GM21619 (cell line): ENCODE measurements around the gene BRD9.
"Not testable (repeated sequence)": the region's sequence is repeated elsewhere in the genome, so short reads cannot be mapped to it uniquely, and the experiment has no call there.

ENCODE experiments used
- ATAC-seq: cut with Tn5 transposase; IDR thresholded peaks from one replicate; pipeline ENCODE4 v1.9.1; 2021; ENCODE audit not compliant: unreplicated experiment

The BRD9 gene

DNA sequence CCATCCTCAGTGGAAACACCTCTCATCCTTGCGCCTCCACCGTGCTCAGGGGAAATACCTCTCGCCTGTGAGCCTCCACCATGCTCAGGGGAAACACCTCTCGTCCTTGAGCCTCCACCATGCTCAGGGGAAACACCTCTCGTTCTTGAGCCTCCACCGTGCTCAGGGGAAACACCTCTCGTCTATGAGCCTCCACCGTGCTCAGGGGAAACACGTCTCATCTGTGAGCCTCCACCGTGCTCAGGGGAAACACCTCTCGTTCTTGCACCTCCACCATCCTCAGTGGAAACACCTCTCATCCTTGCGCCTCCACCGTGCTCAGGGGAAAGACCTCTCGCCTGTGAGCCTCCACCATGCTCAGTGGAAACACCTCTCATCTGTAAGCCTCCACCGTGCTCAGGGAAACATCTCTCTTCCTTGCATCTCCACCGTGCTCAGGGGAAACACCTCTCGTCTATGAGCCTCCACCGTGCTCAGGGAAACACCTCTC lies 46.0 kb downstream of the BRD9 start:
- not testable (repeated sequence) for ATAC-seq

DNA sequence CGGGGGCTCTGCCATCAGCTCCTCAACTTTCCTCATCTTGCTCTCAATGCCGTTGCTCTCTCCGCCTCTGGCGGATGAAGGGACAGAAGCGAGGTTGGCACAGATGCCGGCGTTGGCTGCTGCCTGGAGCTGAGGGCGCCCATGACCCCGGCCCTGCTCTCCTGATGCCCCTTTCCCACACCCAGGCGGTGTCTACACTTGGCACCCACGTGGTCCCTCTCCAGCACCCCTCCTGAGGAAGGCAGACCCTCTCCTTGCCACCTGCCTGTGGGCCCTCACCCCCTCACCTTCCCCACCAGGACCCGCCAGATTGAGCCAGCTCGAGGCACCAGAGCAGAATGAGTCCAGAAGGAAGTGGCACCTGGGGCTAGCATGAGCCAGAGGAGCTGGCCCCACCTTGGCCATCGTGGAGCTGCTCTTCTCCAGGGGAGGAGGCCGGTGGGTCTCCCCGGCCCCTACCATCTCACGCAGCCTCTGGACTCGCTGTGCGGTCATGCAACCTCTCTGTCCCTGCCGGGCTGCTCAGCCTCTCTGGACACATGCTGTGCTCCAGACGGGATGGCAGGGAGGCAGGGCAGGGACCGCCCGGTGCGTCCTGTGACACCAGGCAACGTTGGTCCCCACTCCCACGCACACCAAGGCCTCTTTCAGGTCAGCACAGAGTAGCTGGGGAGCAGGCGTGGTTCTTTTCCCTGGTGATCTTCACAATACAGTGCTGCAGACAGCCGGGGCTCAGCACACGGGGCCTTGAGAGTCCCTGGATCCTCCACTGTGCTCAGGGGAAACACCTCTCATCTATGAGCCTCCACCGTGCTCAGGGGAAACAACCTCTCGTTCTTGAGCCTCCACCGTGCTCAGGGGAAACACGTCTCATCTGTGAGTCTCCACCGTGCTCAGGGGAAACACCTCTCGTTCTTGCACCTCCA lies 46.7 kb downstream of the BRD9 start:
- ATAC-seq = not testable (repeated sequence)

DNA sequence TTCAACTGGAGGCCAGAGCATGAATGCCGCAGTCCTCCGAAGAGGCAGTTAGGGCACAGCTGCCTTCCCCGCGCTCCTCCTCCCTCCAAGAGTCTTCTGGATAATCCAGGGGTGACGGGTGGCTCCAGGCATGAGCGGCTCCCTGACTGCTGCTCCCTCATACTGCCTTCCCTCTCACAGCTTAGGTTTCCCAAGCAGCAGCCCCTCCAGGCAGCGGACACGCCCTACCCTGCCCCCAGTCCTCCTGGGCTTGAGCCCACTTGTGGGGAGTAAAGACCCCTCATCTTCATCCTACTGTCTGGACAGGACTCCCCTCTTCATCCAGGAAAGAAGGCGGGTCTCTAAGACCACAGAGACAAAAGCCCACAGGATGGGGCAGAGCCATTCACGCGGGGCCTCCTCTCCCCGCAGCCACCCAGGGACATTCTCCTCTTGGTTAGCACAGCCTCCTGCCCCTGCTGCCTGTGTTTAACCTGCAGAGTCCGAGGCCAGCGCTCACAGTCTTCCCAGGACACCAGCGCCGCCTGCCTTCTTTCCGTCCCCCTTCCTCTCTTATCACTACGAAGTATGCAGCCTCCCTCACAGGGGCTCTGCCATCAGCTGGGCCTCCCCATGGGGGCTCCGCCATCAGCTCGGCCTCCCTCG lies 47.4 kb downstream of the BRD9 start:
- not testable (repeated sequence) for ATAC-seq

DNA sequence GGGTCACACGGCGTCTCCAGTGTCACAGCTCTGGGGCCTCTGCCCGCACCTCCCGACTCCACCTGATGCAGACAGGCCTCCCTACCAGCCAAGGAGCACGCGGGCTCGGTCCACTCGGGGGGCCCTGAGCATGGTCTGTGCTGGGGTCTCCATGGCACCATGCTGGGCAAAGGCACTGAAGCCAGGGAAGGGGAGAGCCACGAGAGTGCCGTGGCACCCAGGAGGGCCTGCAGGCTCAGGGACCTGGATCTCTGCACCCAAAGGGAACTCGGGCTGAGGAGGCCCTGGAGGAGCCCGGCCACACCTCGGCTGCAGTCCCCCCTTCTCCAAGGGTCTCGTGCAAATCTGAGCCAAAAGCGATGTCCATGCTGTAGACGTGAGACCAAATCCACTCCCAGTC lies 48.2 kb downstream of the BRD9 start:
- ATAC-seq = not testable (repeated sequence)

DNA sequence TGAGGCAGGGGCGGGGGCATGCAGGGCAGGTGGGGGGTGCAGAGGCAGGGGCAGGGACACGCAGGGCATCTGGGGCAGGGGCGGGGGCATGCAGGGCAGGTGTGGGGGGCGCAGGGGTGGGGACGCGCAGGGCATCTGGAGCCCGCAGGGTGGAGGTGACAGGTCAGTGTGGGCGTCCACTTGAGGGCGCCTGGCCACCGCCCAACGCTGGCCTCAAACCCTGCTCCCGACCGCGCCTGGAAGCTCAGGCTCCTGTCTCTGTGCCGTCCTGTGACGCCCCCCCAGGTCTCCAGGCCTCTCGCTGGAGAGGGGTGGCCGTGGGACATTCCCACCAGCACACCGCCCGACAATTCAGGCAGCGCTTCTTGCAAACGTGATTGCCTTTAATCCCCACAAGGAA lies 48.7 kb downstream of the BRD9 start:
- not testable (repeated sequence) for ATAC-seq

DNA sequence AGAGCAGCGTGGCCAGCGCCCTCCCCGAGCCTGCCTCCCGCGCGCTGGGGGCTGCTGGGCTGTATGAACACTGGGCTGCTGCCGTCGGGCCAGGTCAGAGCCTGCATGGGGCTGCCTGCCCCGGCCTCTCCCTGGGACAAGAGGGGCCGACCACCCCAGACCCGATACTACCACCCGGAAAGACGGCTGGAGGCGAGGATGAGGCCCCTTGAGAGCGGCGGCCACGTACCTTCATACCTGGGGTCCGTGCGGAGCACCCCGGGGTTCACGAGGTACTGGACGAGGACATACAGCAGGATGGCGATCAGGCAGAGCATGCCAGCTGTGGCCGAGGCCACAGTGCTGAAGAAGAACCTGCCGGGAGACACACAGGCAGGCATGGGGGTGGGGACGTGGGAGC lies 49.2 kb downstream of the BRD9 start:
- not testable (repeated sequence) for ATAC-seq

DNA sequence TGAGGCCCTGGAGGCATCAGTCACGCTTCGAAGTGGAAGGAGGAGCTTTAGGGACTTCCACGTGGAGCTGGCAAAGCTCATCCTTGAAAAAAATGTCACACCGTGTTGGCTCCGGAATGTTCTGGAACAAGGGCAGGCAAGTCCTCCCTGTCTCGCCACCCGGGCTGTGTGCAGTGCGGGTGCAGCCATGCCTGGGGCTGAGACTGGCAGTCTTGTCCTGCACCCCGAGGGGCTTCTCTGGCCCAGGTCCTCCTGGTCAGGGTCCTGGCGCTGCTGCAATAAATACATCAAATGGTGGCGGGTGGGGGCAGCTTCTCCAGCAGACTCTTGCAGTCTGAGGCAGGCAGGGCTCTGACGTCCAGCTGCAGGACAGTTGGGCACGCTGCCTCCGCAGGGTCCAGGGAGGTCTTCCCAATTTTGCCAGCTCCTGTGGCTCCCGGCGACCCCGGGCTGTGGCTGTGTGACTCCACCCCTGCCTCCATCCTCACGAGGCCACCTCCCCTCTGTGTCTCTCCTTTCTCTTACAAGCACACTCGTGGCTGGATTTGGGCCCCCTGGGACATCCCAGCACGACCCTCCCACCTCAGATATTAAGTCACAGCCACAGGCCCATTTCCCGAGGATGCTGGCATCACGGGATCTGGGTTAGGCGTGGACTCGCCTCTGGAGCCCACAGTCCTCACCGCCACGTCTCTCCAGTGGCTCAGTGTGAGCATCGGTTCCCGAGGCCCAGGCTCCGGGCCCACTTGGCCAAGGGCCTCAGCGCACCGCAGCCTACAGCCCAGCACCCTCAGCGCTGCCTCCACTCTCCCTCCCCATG lies 50.0 kb downstream of the BRD9 start:
- not testable (repeated sequence) for ATAC-seq

DNA sequence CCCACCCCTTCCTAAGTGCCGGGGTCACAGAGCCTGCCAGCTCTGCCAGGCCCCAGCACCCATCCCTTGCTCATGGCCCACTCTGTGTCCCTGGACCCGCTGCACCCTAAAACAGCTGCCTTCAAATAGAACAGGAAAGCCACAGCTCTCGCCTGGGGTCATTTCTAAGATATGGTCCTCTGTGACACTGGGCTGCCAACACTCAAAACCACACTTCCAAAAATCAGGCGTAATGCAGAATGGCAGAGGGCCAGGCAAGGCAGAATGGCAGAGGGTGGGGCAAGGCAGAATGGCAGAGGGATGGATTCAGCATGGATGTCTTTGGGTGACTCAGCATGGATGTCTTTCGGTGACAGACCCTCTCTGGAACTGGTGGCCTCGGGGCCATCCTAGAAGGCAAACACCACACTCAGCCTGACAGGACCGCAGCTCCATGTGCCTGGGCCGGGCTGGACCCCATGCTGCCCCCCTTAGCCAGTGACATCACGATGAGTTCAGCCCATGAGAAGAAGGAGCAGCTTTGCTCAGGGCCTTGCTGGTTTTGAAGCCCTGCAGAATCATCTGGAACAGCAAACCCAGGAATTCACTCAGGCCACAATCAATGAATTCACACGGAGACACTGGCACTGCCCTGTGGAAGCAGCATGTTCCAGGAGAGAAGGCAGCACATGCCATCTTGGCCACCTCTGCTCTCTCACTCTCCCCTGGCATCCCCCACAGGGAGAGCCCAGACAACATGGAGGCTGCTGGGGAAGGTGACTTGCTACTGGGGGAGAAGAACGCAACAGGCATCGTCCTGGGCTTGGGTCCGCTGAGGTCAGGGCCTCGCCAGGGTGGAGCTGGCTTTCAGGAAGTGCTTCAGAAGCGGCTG lies 50.8 kb downstream of the BRD9 start:
- ATAC-seq = not testable (repeated sequence)

DNA sequence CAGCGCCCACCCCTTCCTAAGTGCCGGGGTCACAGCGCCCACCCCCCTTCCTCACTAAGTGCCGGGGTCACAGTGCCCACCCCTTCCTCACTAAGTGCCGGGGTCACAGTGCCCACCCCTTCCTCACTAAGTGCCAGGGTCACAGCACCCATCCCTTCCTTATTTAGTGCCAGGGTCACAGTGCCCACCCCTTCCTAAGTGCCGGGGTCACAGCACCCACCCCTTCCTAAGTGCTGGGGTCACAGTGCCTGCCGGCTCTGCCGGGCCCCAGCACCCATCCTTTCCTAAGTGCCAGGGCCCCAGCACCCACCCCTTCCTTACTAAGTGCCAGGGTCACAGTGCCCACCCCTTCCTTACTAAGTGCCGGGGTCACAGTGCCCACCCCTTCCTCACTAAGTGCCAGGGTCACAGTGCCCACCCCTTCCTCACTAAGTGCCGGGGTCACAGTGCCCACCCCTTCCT lies 51.6 kb downstream of the BRD9 start:
- ATAC-seq = not testable (repeated sequence)

DNA sequence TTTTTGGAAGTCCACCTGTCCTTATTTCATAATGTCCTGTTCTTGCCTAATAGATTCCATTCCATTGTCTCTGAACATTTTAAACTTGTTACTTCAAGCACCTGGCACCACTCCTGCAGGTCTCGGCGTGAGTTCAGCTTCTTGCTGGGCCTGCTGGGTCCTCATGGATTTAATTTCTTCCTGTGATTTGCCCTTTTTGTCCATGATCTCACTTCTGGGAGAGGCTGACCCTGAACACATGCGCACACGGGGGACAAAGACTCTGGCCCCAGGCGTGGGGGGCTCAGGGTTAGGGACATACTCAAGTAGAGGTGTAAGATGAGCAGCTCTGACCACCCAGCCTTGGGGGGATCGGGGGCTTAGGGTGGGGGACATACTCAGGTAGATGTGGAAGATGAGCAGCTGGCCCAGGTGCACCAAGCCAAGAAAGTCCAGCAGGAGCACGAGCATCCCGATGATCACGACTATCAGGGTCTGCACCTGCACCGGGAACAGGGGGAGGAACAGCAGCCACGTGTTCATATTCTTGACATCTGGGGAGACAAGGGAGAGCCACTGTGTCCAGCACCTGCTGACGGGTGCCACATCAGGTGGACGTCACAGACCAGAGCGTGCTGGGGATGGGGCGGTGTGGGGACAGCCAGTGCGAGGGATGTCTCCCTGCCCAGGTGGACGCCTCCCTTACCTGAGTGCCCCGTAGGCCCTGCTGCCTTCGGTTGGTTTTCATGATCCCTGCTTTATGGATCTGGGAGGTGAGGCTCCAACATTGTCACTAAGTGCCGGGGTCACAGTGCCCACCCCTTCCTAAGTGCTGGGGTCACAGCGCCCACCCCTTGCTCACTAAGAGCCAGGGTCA lies 52.3 kb downstream of the BRD9 start:
- ATAC-seq = not testable (repeated sequence)

DNA sequence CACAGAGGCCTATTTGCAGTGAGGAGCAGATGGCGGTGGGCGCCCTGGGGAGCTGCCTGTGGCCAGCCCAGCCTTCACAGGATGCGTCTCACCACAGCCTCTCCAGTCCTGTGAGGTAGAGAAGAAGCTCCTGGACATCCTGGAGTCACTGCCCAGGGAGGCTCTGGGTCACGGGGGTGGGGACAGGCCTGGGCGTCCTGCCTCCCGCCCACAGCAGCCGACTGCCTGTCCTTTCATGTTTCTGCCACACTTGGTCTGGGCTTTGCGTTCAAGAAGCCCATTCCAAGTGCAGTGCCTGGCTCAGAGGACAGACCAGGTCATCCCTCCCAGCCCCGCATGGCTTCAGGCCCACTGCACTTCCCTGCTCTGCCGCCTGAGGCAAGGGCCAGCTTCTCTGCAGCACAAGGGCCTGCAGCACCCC lies 54.2 kb downstream of the BRD9 start:
- ATAC-seq = not testable (repeated sequence)

DNA sequence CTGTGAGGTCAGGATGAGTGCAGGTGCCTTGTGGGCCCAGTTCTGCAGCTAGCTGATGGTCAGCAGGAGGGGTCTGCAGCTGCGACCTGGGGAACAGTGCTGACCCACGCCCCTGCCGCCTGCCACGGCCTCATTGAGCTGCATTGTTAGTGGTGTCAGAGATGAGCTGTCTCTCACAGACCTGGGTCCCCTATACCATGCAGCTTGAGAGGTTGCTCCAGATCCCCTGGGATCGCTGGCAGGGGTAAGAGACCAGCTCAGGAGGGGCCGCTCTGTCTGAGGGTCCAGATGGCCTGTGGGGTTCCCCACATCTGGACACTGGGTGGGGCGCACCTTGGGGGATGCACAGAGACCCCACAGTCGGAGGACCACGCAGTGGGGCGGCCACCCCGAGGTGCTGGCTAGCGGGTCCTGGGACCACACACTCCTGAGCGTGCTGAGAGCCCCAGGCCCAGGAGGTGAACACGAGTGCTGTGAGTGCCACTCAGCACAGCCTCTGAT lies 54.9 kb downstream of the BRD9 start:
- ATAC-seq = not testable (repeated sequence)

DNA sequence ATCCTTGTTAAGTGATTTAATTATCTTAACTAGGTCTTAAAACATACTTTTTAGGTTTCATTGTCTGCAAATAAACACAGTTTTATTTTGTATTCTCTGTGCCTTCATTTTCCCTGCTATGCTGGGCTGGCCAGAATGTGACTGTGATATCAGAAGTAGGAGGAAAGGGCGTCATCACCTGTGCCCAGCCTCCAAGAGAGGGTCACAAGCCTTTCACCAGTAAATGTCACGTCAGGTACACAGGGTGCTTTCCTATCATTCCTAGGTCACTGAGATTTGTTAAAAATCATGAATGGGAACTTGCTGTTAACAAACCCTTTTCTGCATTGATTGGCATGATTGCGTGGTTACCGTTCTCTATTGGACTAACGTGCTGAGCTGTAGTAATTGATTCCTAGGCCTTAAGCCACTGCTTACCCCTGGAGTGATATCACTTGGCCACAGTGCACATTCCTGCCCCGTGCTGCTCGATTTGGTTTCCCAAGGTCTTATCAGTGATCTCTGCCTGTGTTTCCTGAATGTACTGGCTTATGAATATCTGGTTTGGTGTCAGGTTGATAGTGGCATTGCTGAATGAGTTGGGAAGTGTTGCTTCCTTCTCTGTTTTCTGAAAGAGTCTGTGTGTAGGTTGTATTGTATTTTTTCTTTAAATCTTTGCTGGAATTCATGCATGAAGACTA lies 56.5 kb downstream of the BRD9 start:
- ATAC-seq = not testable (repeated sequence)

DNA sequence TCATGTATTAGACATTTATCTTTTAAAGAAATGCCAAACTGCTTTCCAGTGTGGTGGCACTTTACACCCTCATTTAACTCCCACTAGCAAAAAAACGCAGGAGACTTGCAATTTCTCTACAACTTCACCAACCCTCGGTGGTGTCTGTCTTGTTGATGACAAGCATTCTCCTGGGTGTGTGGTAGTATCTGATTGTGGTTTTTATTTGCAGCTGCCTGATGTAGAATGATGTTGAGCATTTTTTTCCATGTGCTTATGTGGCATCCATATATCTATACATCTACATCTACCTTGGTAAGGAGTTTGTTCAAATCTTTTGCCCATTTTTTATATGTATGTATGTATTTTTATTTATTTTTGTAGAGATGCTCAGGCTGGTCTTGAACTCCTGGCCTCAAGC lies 58.6 kb downstream of the BRD9 start:
- ATAC-seq = not testable (repeated sequence)

DNA sequence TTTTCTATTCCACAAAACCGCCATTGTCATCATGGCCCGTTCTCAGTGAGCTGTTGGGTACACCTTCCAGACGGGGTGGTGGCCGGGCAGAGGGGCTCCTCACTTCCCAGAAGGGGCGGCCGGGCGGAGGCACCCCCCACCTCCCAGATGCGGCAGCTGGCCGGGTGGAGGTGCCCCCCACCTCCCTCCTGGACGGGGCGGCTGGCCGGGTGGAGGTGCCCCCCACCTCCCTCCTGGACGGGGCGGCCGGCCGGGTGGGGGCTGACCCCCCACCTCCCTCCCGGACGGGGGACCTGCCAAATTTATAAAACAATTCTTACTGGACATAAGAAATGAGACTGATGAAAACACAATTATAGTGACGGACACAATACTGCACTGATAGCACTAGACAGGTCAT lies 64.4 kb downstream of the BRD9 start:
- not testable (repeated sequence) for ATAC-seq

DNA sequence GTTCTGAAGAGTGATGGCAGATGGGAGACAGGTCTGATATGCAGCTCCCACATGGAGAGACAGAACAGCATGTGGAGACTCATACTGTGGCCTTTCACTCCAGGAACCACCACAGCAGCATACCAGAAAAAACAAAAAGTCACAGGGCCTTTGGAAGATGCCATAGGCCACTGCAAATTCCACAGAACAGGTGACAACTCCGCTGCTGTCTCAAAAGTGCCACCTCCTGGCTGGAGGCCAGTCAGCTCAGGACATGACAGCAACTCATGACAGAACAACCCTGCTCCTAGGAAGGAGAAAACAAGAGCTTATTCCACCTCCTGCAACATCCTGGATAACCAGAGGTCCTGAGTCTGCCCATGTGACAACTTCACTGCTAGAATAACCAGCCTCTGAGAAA lies 67.1 kb downstream of the BRD9 start:
- ATAC-seq = not testable (repeated sequence)

DNA sequence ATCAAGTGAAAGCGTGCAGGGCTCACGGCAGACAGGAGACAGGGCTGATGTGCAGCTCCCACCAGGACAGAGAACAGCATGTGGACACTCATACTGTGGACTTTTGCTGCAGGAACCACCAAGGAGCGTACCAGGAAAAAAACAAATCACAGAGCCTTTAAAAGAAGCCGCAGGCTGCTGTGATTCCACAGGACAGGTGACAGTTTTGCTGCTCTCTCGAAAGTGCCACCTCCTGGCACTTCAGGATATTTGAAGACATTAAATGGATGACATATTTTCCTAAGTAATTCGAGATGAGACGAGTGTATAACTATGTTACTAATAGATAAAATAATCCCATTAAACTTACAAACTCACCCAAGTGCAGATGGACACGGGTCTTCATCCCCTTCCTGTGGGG lies 71.1 kb downstream of the BRD9 start:
- ATAC-seq = no peak

DNA sequence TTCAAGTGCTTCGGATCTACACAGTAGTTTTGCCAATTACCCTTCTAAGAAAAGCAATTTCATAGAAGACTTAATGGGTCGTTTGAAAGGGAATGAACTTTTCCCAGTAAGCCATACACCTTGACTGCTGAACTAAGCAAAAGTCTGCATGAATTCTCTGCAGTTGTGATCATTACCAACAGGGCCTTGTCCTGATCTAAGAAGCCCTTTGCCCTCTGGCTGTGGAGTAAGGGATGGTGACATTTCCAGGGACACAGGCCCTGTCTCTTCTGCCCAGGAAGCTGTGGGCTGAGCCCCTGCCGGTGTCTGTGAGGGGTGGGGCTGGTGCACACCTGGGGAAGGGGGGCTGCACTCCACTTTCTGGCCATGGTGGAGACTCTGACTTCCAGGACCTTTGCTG lies 72.4 kb downstream of the BRD9 start:
- no peak for ATAC-seq
